ENCODE measurements around the gene FGFR2.

The FGFR2 gene

GRCh38 chr10:121493521-121493920 is 104.7 kb downstream of the FGFR2 start:
- Mint-ChIP-seq H3K27me3 (ENCODE audit: low read depth, poor library complexity) (no peaks in the 10 kb centered on the region), H3K4me1 (peaks cover 43% of the 10 kb centered on the region), H3K27ac (no peak overlapping the region), H3K9me3 (peaks cover 8% of the 10 kb centered on the region), H3K4me3 (no peak overlapping the region), H3K36me3 (ENCODE audit: low read depth) (peaks cover 94% of the 10 kb centered on the region)
- DNase-seq = no peak
- no peak for TF ChIP-seq CTCF (IDR thresholded peaks at IDR 0.05)

DNA sequence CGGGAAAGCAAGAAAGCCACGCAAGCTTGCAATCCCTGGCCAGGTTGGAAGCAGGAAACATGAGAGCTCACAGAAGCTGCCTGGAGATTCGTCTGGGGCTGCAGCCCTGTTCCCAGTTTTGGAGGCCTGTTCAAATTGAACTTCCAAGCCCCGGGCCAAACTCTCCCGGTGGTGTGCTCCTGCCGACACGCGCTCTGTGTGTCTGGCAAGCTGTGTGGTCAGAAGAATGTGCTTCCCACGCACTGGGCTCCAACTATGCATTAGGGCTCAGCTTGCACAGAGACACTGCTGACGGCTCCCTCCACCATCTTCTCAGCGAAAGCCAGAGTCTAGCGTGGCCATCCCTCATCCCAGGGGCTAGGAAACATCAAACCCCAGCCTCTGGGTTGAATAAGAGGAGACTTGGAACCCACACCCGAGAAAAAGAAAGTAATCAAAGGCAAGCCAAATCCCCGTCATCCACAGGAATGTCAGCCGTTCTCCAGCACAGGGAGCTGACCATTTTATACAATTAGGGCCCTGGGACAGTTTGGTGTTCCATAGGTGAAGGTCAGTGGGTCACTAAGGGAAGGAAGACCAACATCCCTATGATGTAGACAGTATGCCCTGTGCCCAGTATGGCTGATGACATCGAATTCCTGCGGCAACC is 107.2 kb downstream of the FGFR2 start:
- peaks cover 36% of the 10 kb centered on the region for H3K4me1 Mint-ChIP-seq
- H3K36me3 Mint-ChIP-seq (ENCODE audit: low read depth) = peaks cover 93% of the 10 kb centered on the region
- H3K27me3 Mint-ChIP-seq (ENCODE audit: low read depth, poor library complexity) = no peaks in the 10 kb centered on the region
- H3K27ac Mint-ChIP-seq = no peak overlapping the region
- no peak for TF ChIP-seq CTCF (IDR thresholded peaks at IDR 0.05)
- no peak overlapping the region for H3K4me3 Mint-ChIP-seq
- H3K9me3 Mint-ChIP-seq = peaks cover 12% of the 10 kb centered on the region
- no peak for DNase-seq

DNA sequence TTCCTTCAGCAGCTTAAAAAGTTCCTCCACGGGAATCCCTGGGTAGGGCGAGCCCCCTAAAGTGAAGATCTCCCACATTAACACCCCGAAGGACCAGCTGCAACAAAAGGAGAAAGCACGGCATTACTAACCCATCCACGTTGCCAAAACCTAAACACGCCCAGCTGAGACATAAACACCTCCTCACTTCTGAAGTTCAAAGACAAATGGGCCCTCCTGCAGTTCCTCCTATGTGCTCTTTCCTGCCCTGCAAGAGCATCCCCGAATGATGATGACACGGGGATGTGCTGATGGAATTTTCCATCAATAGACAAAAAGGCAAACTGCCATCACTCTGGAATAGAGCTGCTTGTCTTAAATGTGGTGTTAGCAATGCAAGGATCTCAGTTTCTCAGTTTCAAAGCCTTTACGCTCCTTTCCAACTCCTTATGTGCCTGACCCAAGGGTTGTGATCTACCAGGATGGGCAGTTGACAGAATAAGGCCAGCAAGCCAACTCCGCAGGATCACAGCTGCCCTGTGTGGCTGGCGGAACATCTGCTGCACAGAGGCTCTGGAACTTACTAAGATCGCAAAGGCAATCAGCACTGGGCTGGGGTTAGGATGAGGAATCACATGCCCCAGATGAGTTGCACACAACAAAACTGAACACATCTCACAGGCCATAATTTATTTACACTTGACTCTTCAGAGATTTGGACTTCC is 112.7 kb downstream of the FGFR2 start:
- peak overlapping the region; percentile 55 for H3K27ac Mint-ChIP-seq
- no peak for TF ChIP-seq CTCF (IDR thresholded peaks at IDR 0.05)
- no peak for DNase-seq
- H3K4me3 Mint-ChIP-seq = no peak overlapping the region
- H3K27me3 Mint-ChIP-seq (ENCODE audit: low read depth, poor library complexity) = peaks cover 5% of the 10 kb centered on the region
- peaks cover 21% of the 10 kb centered on the region for H3K4me1 Mint-ChIP-seq
- H3K36me3 Mint-ChIP-seq (ENCODE audit: low read depth) = peaks cover 97% of the 10 kb centered on the region
- H3K9me3 Mint-ChIP-seq = peaks cover 12% of the 10 kb centered on the region

- Mint-ChIP-seq H3K4me1 (peaks cover 21% of the 10 kb centered on the region), H3K4me3 (no peak overlapping the region), H3K9me3 (peaks cover 11% of the 10 kb centered on the region), H3K27ac (no peak overlapping the region), H3K27me3 (ENCODE audit: low read depth, poor library complexity) (peaks cover 5% of the 10 kb centered on the region), H3K36me3 (ENCODE audit: low read depth) (peaks cover 97% of the 10 kb centered on the region)
- TF ChIP-seq CTCF (IDR thresholded peaks at IDR 0.05) = no peak
- no peak for DNase-seq
Observed at GRCh38 chr10:121484816-121485215, 113.4 kb downstream of the FGFR2 start.

- H3K4me3 Mint-ChIP-seq = no peak overlapping the region
- H3K27me3 Mint-ChIP-seq (ENCODE audit: low read depth, poor library complexity) = peaks cover 5% of the 10 kb centered on the region
- peaks cover 97% of the 10 kb centered on the region for H3K36me3 Mint-ChIP-seq (ENCODE audit: low read depth)
- no peak for TF ChIP-seq CTCF (IDR thresholded peaks at IDR 0.05)
- no peak overlapping the region for H3K27ac Mint-ChIP-seq
- H3K9me3 Mint-ChIP-seq = peaks cover 7% of the 10 kb centered on the region
- H3K4me1 Mint-ChIP-seq = peaks cover 21% of the 10 kb centered on the region
- DNase-seq = no peak
Observed at GRCh38 chr10:121484401-121484800, 113.8 kb downstream of the FGFR2 start.

DNA sequence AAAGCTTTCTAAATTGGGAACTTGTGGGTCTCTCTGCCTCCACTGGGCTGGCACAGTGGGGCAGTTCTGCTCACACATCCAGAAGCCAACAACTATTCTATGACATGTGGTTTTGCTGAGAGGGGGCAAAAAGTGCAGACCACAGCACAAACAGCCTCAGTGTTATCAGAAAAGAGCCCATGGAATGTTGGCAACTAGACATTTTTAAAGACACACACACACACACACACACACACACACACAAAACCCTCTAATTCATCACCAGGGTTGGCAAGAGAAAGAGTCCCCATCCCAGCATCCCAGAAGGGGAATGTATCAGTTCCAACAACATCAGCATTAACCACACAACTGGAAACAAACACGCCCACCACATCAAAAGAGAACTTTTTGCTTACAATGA is 117.1 kb downstream of the FGFR2 start:
- Mint-ChIP-seq H3K9me3 (no peaks in the 10 kb centered on the region), H3K27me3 (ENCODE audit: low read depth, poor library complexity) (peaks cover 5% of the 10 kb centered on the region), H3K36me3 (ENCODE audit: low read depth) (peaks cover 89% of the 10 kb centered on the region), H3K4me1 (peaks cover 9% of the 10 kb centered on the region), H3K4me3 (no peak overlapping the region), H3K27ac (no peak overlapping the region)
- TF ChIP-seq CTCF (IDR thresholded peaks at IDR 0.05) = no peak
- DNase-seq = no peak

All from nephron progenitor cell (in vitro differentiated cells).